ENCODE results near the gene ZNF598.
A peak's percentile ranks its signal among the peaks of the same experiment; 100 is the strongest.

ZNF598 gene

GRCh38 chr16:1990101-1990350, 19.6 kb downstream of the ZNF598 start:
- DNase-seq: no peak

DNA sequence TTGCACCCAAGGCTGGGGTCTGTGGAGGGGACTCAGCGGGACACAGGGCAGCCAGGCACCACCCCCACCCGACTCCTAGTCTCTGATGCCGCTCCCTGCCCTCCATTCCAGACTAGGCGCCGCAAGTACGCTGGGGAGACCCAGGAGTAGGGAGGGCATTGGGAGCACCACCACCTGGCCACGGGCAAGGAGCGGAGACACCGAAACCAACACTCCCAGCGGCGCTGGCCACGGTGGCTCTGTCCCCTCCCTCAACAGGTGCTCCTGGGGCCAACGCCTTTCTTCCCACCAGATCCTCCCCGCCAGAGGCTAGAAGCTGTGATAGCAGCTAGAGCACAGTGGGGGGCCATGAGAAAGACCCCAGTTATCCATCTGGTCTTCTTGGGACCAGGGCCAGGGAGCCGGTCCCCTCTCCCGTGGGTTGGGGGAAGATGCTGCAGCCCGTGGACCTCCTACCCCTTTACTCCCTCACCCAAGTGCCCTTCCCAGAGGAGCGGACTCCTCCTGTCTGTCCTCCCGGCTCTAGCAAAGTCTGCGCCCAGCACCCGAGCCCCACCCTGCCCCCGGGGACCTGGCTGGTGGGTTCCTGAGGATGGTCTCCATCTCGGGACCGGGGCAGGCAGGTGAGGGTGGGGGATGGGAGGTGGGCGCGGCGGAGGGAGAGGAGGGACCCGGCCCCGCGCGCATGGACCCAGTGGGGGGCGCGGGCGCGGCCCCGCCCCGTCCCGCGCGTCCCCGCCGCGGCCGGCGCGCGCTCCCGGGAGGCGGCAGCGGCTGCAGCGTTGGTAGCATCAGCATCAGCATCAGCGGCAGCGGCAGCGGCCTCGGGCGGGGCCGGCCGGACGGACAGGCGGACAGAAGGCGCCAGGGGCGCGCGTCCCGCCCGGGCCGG, 20.2 kb downstream of the ZNF598 start, which contains the start of gene SYNGR3:
Gene SYNGR3, plus strand, starts transcription at position 762 of the 892 bp plus-strand sequence. CDS start 133 bp downstream, outside the sequence.
- no peak for DNase-seq

DNA sequence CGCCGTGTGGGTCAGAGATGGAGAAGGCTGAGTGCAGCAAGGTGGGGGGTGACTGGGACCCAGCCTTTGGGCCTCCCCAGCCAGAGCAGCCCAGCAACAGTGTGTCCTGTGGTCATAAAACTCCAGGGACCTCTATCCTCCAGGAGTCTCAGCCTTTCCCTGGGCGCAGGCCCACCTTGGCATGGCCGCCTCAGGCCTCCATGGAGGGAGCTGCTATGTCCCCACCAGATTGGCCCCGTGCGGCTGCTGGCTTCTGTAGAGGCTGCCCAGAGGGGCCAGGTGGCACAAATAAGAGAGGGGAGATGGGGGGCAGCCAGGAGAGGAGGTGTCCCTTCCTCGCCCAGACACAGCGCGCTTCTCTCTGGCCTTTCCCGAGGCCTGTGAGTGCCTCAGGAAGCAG, 22.4 kb downstream of the ZNF598 start:
- DNase-seq: no peak

DNA sequence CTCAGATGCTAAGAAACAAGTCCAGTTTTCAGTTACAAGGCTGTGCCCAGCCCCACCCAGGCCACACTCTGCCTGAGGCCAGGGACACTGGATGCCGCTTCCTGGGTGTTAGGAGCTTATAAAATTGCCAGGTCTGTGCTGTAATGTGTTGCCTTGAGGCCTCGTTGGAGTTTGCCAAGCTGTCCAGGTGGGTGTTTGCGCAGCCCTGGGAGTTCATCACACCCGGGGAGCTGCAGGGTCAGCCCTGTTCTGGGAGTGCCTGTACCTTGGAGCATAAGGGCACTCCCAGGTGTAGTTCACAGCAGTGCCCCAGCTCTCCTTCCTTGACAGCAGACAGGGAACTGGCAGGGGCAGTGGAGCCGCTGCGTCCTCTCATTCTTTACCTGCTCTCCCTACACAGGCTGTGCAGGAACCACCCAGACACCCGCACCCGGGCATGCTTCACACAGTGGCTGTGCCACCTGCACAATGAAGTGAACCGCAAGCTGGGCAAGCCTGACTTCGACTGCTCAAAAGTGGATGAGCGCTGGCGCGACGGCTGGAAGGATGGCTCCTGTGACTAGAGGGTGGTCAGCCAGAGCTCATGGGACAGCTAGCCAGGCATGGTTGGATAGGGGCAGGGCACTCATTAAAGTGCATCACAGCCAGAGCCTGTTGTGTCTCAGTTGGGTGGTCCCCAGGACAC, 24.0 kb downstream of the ZNF598 start:
- DNase-seq: no peak

DNA sequence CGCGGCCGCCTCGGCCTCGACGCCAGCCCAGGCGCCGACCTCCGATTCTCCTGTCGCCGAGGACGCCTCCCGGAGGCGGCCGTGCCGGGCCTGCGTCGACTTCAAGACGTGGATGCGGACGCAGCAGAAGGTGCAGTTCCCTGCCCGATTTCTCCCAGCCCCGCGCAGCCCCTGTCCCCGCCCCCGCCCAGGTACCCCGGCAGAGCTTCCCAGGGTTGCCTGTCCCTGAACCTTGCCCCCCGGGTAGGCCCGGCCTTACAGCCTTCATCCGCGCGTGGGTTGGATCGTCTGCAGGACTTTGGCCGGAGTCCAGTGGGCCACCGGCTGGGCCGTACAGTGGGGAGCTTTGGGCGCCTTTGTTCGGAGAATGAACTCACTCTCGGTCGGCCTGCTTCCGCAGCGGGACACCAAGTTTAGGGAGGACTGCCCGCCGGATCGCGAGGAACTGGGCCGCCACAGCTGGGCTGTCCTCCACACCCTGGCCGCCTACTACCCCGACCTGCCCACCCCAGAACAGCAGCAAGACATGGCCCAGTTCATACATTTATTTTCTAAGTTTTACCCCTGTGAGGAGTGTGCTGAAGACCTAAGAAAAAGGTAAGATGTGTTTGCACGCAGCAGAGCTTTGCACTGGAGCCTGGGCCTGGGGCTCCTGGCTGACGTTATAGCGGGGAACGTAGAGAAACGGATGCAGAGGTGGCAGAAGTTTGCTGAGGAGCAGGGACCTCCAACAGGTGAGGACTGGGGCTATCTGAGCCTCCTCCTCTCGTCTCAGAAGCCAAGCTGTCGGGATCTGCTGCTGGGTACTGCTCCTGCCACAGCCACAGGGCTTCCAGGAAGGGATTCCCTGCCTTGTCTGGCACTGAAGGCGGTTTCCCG, 25.0 kb downstream of the ZNF598 start:
- no peak for DNase-seq

DNA sequence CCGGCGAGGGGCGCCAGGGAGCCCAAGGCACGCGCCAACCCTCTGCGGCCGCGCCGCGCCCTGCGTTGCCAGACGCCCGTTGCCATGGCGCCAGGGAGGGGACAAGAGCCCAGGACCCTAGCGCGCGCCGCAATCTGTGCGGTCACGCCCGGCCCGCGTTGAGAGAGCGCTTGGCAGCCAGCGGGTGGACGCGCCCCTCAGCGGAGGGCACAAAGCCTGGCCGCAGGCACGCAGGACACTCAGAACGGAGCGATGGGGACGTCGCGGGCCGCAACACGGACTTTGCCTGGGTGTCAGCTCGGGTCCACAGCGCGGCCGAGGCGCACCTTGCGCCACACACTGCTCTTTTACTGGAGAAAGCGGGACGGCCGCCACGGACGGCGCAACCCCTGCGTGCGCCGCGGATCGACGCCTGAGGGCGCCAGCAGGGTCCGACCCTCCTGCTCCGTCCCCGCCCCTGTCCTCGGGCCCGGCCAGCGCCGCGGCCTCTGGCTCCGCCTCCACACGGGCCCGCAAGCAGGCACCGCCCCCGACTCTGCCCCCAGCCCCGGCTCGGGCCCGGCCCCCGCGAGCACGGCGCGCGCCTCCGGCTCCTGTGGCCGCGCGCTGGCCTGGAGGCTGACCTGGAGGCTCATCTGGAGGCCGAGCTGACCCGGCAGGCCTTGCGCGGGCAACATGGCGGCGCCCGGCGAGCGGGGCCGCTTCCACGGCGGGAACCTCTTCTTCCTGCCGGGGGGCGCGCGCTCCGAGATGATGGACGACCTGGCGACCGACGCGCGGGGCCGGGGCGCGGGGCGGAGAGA, 25.9 kb downstream of the ZNF598 start, which contains the start of gene GFER:
Gene GFER, plus strand, starts transcription at position 650 of the 803 bp plus-strand sequence. Its CDS starts 26 bp downstream, at position 676.
- DNase-seq: peak; percentile 92

- no peak for DNase-seq
Observed at GRCh38 chr16:1982991-1983543, 26.6 kb downstream of the ZNF598 start.

DNA sequence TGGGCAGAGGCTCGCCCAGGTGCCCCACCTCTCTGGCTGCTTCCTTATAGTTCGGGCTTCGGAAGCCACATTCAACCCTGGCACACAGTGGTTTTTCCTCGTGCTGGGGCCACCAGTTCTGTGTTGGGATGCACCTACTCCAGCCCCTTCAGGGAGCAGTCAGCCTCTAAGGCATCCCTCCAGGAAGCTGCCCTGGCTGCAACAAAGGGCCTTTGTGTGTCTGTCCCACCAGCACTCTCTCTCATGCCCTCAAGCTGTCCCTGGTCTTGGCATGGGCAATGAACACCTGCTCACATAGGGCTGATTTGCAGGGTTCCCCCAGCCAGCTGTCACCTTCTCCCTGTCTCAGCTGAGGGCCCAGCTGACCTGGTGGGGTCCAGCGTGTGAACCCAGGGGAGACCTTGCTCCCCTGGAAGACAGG, 27.6 kb downstream of the ZNF598 start:
- DNase-seq: no peak

DNA sequence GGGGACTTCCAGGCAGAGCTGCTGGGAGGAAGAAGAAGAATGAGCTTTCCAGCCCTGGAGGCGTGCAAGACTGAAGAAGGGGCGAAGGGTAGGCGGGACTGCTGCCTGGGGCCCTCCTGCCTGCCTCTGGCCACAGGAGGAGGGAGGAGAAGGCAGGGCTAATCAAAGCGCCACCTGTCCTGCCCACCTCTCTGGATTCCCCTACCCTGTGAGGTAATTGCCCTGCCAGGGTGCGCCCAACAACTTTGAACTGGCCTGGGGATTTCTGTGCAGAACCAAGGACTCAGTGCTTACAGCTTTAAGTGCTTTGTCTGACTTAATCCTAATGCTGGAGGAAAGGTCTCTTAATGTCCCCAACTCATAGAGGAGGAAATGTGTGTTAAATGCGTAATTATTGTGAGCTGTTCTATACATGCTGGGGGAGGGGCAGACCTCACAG, 28.2 kb downstream of the ZNF598 start, which contains the start of gene NOXO1:
Gene NOXO1, minus strand, starts transcription at position 72 of the 439 bp plus-strand sequence. CDS start 290 bp downstream, outside the sequence.
- no peak for DNase-seq

DNA sequence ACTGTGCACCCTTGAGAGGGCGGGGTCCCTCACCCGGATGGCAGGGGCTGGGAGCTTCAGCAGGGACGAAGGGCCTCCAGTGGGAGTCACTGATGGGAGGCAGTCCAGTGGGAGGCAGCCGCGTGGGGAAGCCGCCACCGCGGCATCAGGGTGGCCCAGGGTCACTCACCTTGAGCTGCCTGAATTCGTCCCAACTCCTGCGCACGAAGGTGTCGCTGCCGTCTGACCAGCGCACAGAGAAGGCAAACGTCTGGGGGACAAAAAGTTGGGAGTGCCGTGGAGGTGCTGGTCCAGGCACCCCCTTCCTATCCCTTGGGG, 28.9 kb downstream of the ZNF598 start:
- no peak for DNase-seq

GRCh38 chr16:1980030-1980769, 29.4 kb downstream of the ZNF598 start:
- DNase-seq: no peak

GRCh38 chr16:1979271-1980029, 30.2 kb downstream of the ZNF598 start:
- no peak for DNase-seq

- DNase-seq: no peak
Observed at GRCh38 chr16:1978476-1979120, 31.0 kb downstream of the ZNF598 start.

DNA sequence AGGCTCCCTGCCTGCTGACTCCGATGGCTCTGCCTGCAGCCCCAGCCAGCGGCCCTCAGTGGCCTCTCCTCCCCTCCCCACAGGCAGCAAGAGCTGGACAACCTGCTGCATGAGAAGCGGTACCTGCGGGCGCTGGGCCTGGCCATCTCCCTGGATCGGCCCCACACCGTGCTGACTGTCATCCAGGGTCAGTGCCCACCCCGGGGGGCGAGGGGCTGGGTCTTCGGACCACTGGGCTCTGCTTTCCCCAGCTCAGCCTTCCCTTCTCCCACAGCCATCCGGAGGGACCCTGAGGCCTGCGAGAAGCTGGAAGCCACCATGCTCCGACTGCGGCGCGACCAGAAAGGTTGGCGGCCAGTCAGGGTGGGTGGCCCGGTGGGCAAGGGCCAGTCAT, 31.7 kb downstream of the ZNF598 start:
- DNase-seq: no peak

DNA sequence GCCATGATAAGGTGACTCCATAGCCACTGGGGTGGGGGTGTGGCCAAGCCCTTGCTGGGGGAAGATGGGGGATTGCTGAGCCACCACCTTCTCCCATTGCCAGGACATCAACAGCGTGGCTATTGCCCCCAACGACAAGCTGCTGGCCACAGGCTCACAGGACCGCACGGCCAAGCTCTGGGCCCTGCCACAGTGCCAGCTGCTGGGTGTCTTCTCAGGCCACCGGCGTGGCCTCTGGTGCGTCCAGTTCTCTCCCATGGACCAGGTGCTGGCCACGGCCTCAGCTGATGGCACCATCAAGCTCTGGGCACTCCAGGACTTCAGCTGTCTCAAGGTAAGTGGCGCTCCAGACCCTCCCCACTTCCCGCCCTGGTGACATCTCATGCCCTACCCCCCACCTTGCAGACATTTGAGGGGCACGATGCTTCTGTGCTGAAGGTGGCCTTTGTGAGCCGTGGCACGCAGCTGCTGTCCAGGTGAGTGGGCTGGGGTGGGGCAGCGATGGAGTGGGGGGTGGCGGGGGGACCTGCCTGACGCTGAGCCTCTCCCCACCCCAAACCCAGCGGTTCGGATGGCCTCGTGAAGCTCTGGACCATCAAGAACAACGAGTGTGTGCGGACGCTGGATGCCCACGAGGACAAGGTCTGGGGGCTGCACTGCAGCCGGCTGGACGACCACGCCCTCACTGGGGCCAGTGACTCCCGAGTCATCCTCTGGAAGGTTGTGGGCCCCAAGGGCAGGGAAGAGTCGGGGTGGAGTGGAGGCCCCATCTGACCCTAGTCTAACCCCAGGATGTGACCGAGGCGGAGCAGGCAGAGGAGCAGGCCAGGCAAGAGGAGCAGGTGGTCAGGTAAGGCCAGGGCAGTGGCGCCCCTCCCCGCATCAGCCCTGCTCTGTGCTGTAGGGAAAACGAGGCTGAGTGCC, 32.4 kb downstream of the ZNF598 start:
- no peak for DNase-seq

DNA sequence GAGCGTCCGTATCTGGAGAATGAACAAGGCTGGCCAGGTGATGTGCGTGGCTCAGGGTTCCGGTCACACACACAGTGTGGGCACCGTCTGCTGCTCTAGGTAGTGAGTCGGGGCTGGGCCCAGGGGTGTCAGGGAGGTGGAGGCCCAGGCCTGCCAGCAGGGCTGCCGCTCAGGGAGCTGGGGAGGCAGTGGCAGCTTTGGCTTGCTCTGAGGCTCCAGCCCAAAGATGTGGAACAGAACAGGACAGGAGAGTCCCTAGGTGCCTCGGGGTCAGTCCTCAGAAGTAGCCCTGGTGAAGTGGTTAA, 33.5 kb downstream of the ZNF598 start:
- no peak for DNase-seq

GRCh38 chr16:1975432-1976215, 34.0 kb downstream of the ZNF598 start:
- no peak for DNase-seq
